BJ (cell line): ENCODE results near the gene CLCNKB. TPM values are rescaled to one million over a fixed set of nuclear protein-coding genes. Genes with fewer than 3 reads are reported as not detected.

Experiments used
- CTCF ChIA-PET: fragments of 350-600 bp; formaldehyde crosslinking; extraction: SDS; loops from one replicate; lab custom pipeline; 2021; ENCODE audit warnings: antibody characterized with exemption, inconsistent platforms; lab: Yijun Ruan, JAX
- POLR2A ChIA-PET: fragments of 300-600 bp; sonication (Branson Sonifier 250); formaldehyde crosslinking; extraction: SDS; loops from one replicate; lab custom pipeline; 2021; ENCODE audit warnings: antibody characterized with exemption; lab: Charles Lee
- DNase-seq: peaks from one replicate; pipeline ENCODE4 v3.0.0-alpha.2; 2011; ENCODE audit warnings: low read depth
- H3K27me3 ChIP-seq: 2 replicates; pipeline ENCODE4 v1.6.0; 2011; ENCODE audit warnings: low read length; ENCODE audit not compliant: control insufficient read depth, insufficient read depth
- H3K36me3 ChIP-seq: 2 replicates; pipeline ENCODE4 v1.5.1; 2011; ENCODE audit warnings: low read length; ENCODE audit not compliant: control insufficient read depth, insufficient read depth
- H3K4me3 ChIP-seq: 2 replicates; pipeline ENCODE4 v1.5.1; 2011; ENCODE audit warnings: low read depth, mild to moderate bottlenecking, control low read depth, low read length
- CTCF ChIP-seq: IDR thresholded peaks from 2 replicates; pipeline ENCODE4 v1.5.1; 2011; ENCODE audit warnings: low read depth, mild to moderate bottlenecking, control low read depth, inconsistent platforms, low read length, moderate library complexity; ENCODE audit not compliant: insufficient read depth
- polyA plus RNA-seq: library from polyadenylated mRNA; depleted of rRNA; stranded (reverse); fragments of >200 nt; gene quantifications from 2 replicates; pipeline ENCODE4 v1.2.3, GENCODE V29; 2011

CLCNKB gene
- polyA plus RNA-seq, 1 experiment: 0.83 TPM

GRCh38 chr1:16010837-16011236 lies 32.7 kb upstream of the CLCNKB start:
- H3K27me3 ChIP-seq: no peaks in the 10 kb centered on the region
- no peak overlapping the region for H3K4me3 ChIP-seq
- CTCF ChIA-PET: interaction anchor here (0.7 to 7.3 kb wide), 8 partner anchors 8 to 219 kb away, joined by 3 to 66 read pairs (median 11); partner anchors contain the start of genes FAM131C and HSPB7
- POLR2A ChIA-PET: no interaction called here
- DNase-seq: no peak
- H3K36me3 ChIP-seq: no peaks in the 10 kb centered on the region
- TF ChIP-seq CTCF: no peak

GRCh38 chr1:16011936-16012589 lies 31.5 kb upstream of the CLCNKB start:
- TF ChIP-seq CTCF: no peak
- Histone ChIP-seq H3K4me3 (no peak overlapping the region), H3K36me3 (no peaks in the 10 kb centered on the region), H3K27me3 (no peaks in the 10 kb centered on the region)
- CTCF ChIA-PET: interaction anchor here (1.0 to 7.3 kb wide), 6 partner anchors 20 to 221 kb away, joined by 3 to 66 read pairs (median 5); no protein-coding TSS in a partner anchor
- no peak for DNase-seq
- POLR2A ChIA-PET: no interaction called here

GRCh38 chr1:16012590-16013219 lies 30.9 kb upstream of the CLCNKB start:
- Histone ChIP-seq H3K4me3 (peak overlapping the region; percentile 31), H3K36me3 (no peaks in the 10 kb centered on the region), H3K27me3 (no peaks in the 10 kb centered on the region)
- DNase-seq: no peak
- no peak for TF ChIP-seq CTCF
- CTCF ChIA-PET: interaction anchor here (0.9 to 7.3 kb wide), 7 partner anchors 18 to 221 kb away, joined by 3 to 66 read pairs (median 5); no protein-coding TSS in a partner anchor
- POLR2A ChIA-PET: no interaction called here

DNA sequence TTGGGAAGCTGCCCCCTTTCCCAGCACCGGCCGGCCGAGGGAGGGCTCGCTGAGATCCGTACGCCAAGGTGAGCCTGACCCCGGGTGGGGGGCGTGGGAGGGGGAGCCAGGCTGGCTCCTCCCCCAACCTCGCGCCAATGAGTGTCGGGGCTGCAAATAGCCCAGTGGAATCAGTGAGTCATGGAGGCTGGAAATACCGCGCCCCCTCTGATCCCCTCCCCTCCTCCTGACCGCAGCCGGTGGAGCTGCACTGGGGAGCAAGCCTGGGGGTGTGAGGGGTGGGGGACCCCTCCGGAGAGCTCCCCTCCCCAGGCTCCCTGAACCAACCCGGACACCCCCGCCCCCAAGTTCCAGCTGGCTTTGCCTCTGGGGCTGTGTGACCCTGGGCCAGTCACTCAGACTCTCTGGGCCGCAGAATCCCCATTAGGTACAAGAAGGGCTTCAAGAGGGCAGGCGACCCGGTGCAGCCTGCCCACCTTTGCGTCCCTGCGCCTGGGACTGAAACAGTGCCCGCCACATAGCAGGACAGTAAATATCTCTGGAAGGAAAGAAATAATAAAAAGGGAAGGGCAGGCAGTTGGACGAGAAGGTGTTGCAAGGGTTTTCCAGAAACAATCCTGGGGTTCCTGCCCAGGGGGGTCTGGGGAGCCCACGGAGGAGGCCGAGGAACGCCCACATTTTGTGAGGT lies 30.2 kb upstream of the CLCNKB start:
- ChIA-PET POLR2A (no interaction called here), CTCF (interaction anchor here (0.9 to 6.5 kb wide), 6 partner anchors 19 to 59 kb away, joined by 3 to 53 read pairs (median 4); no protein-coding TSS in a partner anchor)
- H3K36me3 ChIP-seq: no peaks in the 10 kb centered on the region
- H3K27me3 ChIP-seq: no peaks in the 10 kb centered on the region
- no peak for DNase-seq
- TF ChIP-seq CTCF: 0 out of 2 replicates have a peak, but pooled peaks have one; percentile 4
- peak overlapping the region; percentile 31 for H3K4me3 ChIP-seq

GRCh38 chr1:16013908-16014258 lies 29.7 kb upstream of the CLCNKB start:
- POLR2A ChIA-PET: no interaction called here
- no peaks in the 10 kb centered on the region for H3K27me3 ChIP-seq
- no peak overlapping the region for H3K4me3 ChIP-seq
- CTCF ChIA-PET: interaction anchor here (0.9 to 6.5 kb wide), 6 partner anchors 18 to 58 kb away, joined by 3 to 53 read pairs (median 4); no protein-coding TSS in a partner anchor
- TF ChIP-seq CTCF: no peak
- DNase-seq: no peak
- no peaks in the 10 kb centered on the region for H3K36me3 ChIP-seq
